Endothelial cell of umbilical vein (primary cell): ENCODE results near the gene SEZ6. TPM values are rescaled to one million over a fixed set of nuclear protein-coding genes. Genes with fewer than 3 reads are reported as not detected.

ENCODE experiments used
- BruUV-seq: library from RNA; stranded (reverse); fragments of 400-500 nt; replicated peaks from 2 replicates; lab custom pipeline; 2021; lab: Mats Ljungman, UMichigan
- CTCF ChIA-PET: fragments of 300-600, 350-600 bp; sonication (Branson Sonifier 250); formaldehyde crosslinking; loops from one replicate; lab custom pipeline; 2021; ENCODE audit warnings: antibody characterized with exemption, inconsistent platforms; lab: Charles Lee
- POLR2A ChIA-PET: fragments of 300-600, 350-600 bp; sonication (Branson Sonifier 250); formaldehyde crosslinking; loops from one replicate; lab custom pipeline; 2021; ENCODE audit warnings: antibody characterized with exemption, inconsistent platforms; lab: Charles Lee
- DNase-seq: peaks from one replicate; pipeline ENCODE4 v3.0.0-alpha.2; 2011; ENCODE audit warnings: low read depth, low spot score
- FAIRE-seq: peaks from 2 replicates; lab custom pipeline; 2011; peaks lifted over from hg19 to GRCh38; lab: Jason Lieb, UNC
- H2AFZ ChIP-seq: 2 replicates; pipeline ENCODE4 v1.6.0; 2012; ENCODE audit warnings: low read depth, low read length, control low read depth, inconsistent platforms
- H3K27ac ChIP-seq: 2 replicates; pipeline ENCODE4 v1.5.1; 2011; ENCODE audit warnings: low read depth, mild to moderate bottlenecking, control low read depth, low read length, moderate library complexity; ENCODE audit not compliant: insufficient read depth
- H3K27me3 ChIP-seq, 2 experiments: 2 replicates each; pipeline versions ENCODE4 v1.6.0 to v1.6.1; 2011; ENCODE audit warnings: low read length in 2 of 2, mixed read lengths in 1 of 2; ENCODE audit not compliant: control insufficient read depth in 2 of 2, insufficient read depth in 2 of 2
- H3K36me3 ChIP-seq, 2 experiments: 2 replicates in 1 of 2; 3 replicates in 1 of 2; pipeline ENCODE4 v1.5.1; 2011; ENCODE audit warnings: low read length in 2 of 2, mild to moderate bottlenecking in 1 of 2, moderate library complexity in 1 of 2; ENCODE audit not compliant: control insufficient read depth in 2 of 2, insufficient read depth in 2 of 2; ENCODE audit errors: extremely low read depth in 1 of 2
- H3K4me1 ChIP-seq: 3 replicates; pipeline ENCODE4 v1.5.1; 2011; ENCODE audit warnings: mild to moderate bottlenecking, low read length; ENCODE audit not compliant: control insufficient read depth, insufficient read depth; ENCODE audit errors: extremely low read depth
- H3K4me2 ChIP-seq: 2 replicates; pipeline ENCODE4 v1.6.1; 2011; ENCODE audit warnings: low read length, control low read depth, mixed read lengths; ENCODE audit not compliant: insufficient read depth
- H3K4me3 ChIP-seq, 3 experiments: fragments of 200-600 bp in 1 of 3; sonication (generic), shearing (Covaris generic) in 1 of 3; replicated peaks in 1 of 3; 2 replicates each; pipeline ENCODE4 v1.5.1; 2011 to 2016; ENCODE audit warnings: control low read depth in 3 of 3, low read length in 3 of 3, mild to moderate bottlenecking in 2 of 3, inconsistent platforms in 1 of 3, low read depth in 1 of 3, moderate library complexity in 1 of 3; ENCODE audit not compliant: insufficient read depth in 1 of 3
- H3K79me2 ChIP-seq: 2 replicates; pipeline ENCODE4 v1.6.0; 2012; ENCODE audit warnings: low read length, inconsistent platforms; ENCODE audit not compliant: control insufficient read depth, insufficient read depth
- H3K9ac ChIP-seq: replicated peaks from 2 replicates; pipeline ENCODE3; 2011; ENCODE audit warnings: low read length, control low read depth; ENCODE audit not compliant: insufficient read depth; ENCODE audit errors: extremely low read depth
- H3K9me1 ChIP-seq: replicated peaks from 3 replicates; pipeline ENCODE4 v1.6.0; 2011; ENCODE audit warnings: mild to moderate bottlenecking, low read length; ENCODE audit not compliant: control insufficient read depth, insufficient read depth; ENCODE audit errors: extremely low read depth
- H3K9me3 ChIP-seq: replicated peaks from 2 replicates; pipeline ENCODE4 v1.5.1; 2012; ENCODE audit warnings: low read length, inconsistent platforms; ENCODE audit not compliant: control insufficient read depth, insufficient read depth
- H4K20me1 ChIP-seq: replicated peaks from 2 replicates; pipeline ENCODE3; 2011; ENCODE audit warnings: mild to moderate bottlenecking, low read length; ENCODE audit not compliant: control insufficient read depth, insufficient read depth; ENCODE audit errors: extremely low read depth
- JUN ChIP-seq: IDR thresholded peaks from 2 replicates; pipeline ENCODE4 v1.6.1; 2011; ENCODE audit warnings: borderline replicate concordance, low read depth; ENCODE audit not compliant: insufficient read length, insufficient read depth
- dilution Hi-C: fragments of 300-500 bp; cut with MboI; formaldehyde crosslinking; loops from one replicate; pipeline ENCODE4 v1.15.0; 2019; ENCODE audit warnings: low sequenced_read_pairs; ENCODE audit not compliant: extremely low pct_ligation_motif_present
- intact Hi-C: fragments of 100-400 bp; cut with micrococcal nuclease; formaldehyde crosslinking; loops from one replicate; pipeline ENCODE4 v1.10.0; 2022
- polyA plus RNA-seq, 4 experiments: library from polyadenylated mRNA; depleted of rRNA in 3 of 4; stranded (reverse) in 3 of 4; unstranded in 1 of 4; fragments of >200 nt; gene quantifications; 2 replicates each; pipeline versions ENCODE4 v1.2.1 to v1.2.3, GENCODE V29; 2011 to 2012; ENCODE audit warnings: missing spikeins in 1 of 4
- total RNA-seq: library from RNA; stranded (reverse); gene quantifications from 2 replicates; pipeline ENCODE4 v1.2.3, GENCODE V29; 2021
- TF ChIP-seq, protein P1 (sequence below): IDR thresholded peaks from 2 replicates; pipeline ENCODE4 v1.6.1; 2011; ENCODE audit not compliant: insufficient read depth, insufficient read length

The SEZ6 gene
- total and polyA plus RNA-seq, 2 donors (not counting 3 experiments of a cell fraction or from before 2014, with no cell fraction given), result not detected

DNA sequence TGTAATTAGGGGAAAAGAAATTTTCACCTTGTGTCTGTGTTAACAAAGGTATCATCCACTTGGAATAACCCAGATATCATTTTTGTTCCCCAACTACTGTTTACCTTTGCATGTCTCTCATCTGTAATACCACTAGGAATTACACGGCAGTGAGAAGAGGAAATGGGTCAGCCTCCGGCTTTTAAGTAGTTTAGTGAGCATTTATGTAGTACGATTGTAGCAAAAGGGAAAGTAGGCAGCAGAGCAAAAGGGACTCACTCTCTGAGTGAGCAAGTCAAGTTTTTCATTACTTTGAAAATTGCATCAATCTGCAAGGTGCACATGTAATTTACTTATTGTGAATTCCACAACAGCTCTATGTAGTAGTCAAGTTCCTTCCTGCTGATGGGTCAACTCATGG lies 65.7 kb downstream of the SEZ6 start:
- Histone ChIP-seq H3K27me3 (no peaks in the 10 kb centered on the region), H3K4me3 (no peak overlapping the region), H3K79me2 (peaks cover 90% of the 10 kb centered on the region), H3K4me1 (peaks cover 17% of the 10 kb centered on the region), H3K27ac (no peak overlapping the region), H2AFZ (no peak overlapping the region), H3K9ac (no peak overlapping the region), H3K9me3 (no peaks in the 10 kb centered on the region), H3K9me1 (no peaks in the 10 kb centered on the region), H4K20me1 (peaks cover 9% of the 10 kb centered on the region), H3K4me2 (peak overlapping the region; percentile 32), H3K36me3 (no peaks in the 10 kb centered on the region)
- TF ChIP-seq JUN, result no peak
- FAIRE-seq, result no peak
- no peak for DNase-seq
- intact Hi-C loops (no loop called here), dilution Hi-C loops (no loop called here)
- ChIA-PET CTCF (interaction anchor here (0.5 to 2.9 kb wide), 6 partner anchors 10 to 213 kb away, joined by 3 to 9 read pairs (median 5); no protein-coding TSS in a partner anchor), POLR2A (interaction anchor here (1.4 kb wide), 1 partner anchor 10 kb away, joined by 5 read pairs; no protein-coding TSS in a partner anchor)
- BruUV-seq, result no TSS peak

DNA sequence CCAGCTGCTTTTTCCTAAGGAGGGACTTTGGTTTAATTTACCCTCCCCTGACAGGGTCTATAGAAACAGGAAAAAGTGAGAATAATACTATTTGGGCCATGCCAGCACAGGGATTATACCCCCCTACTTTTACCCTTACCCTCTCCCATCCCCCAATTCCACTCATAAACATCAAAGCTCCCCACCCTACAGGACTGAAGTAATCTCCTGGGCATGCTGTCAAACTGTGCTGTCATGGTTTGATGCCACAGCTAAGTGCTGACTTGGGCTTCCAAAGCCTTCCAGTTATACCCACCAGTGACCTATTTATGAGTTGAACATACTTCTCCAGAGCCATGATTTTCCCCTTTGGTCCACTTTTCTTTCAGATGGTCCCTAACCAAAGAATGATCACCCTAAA lies 67.3 kb downstream of the SEZ6 start:
- intact Hi-C loops (no loop called here), dilution Hi-C loops (no loop called here)
- Histone ChIP-seq H3K79me2 (peaks cover 86% of the 10 kb centered on the region), H3K4me3 (no peak overlapping the region), H3K9me3 (no peaks in the 10 kb centered on the region), H4K20me1 (peaks cover 9% of the 10 kb centered on the region), H3K36me3 (no peaks in the 10 kb centered on the region), H3K4me2 (no peak overlapping the region), H3K27ac (no peak overlapping the region), H3K9me1 (no peaks in the 10 kb centered on the region), H3K27me3 (no peaks in the 10 kb centered on the region), H3K9ac (no peak overlapping the region), H3K4me1 (peaks cover 11% of the 10 kb centered on the region), H2AFZ (no peak overlapping the region)
- DNase-seq (no peak), FAIRE-seq (no peak)
- POLR2A ChIA-PET, result interaction anchor here (0.6 kb wide), 1 partner anchor 130 kb away, joined by 3 read pairs; no protein-coding TSS in a partner anchor
- TF ChIP-seq, protein P1, sequence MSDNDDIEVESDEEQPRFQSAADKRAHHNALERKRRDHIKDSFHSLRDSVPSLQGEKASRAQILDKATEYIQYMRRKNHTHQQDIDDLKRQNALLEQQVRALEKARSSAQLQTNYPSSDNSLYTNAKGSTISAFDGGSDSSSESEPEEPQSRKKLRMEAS, result no peak
- no TSS peak for BruUV-seq
- CTCF ChIA-PET, result interaction anchor here (1.4 to 2.9 kb wide), 5 partner anchors 9 to 212 kb away, joined by 3 to 9 read pairs (median 8); partner anchors contain the start of gene TLCD1
